22Rv1 (cell line): Measurements from ENCODE around the gene STRN3.
"Not testable (repeated sequence)": the region's sequence is repeated elsewhere in the genome, so short reads cannot be mapped to it uniquely, and the experiment has no call there.

ENCODE experiments used
- ZFX ChIP-seq: fragments of 450-650 bp; IDR thresholded peaks from 2 replicates; pipeline ENCODE4 v1.6.1; 2017; ENCODE audit warnings: antibody characterized with exemption, borderline replicate concordance
- TF ChIP-seq, protein P1 (sequence below): fragments of 450-650 bp; IDR thresholded peaks from 2 replicates; pipeline ENCODE4 v1.5.1; 2017; ENCODE audit warnings: mild to moderate bottlenecking

DNA sequence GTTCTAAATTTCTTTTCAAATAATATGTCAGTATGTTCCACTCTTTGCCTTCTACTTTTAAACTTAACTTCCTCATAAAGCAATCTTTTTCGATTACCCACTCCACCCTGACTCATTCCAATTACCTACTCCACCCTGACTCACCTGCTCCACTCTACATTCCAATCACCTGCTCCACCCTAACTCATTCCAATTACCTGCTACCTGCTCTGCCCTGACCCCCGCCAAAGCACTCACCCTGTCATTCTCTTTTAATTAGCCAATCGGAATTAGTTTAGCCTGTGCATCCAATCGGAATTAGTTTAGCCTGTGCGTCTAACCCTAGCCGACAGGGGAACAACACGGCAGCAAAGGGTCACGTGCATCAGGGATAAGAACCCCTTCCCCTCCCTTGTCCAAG, 60.3 kb downstream of the STRN3 start:
- TF ChIP-seq, protein P1, sequence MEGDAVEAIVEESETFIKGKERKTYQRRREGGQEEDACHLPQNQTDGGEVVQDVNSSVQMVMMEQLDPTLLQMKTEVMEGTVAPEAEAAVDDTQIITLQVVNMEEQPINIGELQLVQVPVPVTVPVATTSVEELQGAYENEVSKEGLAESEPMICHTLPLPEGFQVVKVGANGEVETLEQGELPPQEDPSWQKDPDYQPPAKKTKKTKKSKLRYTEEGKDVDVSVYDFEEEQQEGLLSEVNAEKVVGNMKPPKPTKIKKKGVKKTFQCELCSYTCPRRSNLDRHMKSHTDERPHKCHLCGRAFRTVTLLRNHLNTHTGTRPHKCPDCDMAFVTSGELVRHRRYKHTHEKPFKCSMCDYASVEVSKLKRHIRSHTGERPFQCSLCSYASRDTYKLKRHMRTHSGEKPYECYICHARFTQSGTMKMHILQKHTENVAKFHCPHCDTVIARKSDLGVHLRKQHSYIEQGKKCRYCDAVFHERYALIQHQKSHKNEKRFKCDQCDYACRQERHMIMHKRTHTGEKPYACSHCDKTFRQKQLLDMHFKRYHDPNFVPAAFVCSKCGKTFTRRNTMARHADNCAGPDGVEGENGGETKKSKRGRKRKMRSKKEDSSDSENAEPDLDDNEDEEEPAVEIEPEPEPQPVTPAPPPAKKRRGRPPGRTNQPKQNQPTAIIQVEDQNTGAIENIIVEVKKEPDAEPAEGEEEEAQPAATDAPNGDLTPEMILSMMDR = not testable (repeated sequence)
- not testable (repeated sequence) for TF ChIP-seq ZFX
